Activated T-cell treated with anti-CD3 and anti-CD28 coated beads, Interleukin-2, amount 50 U/mL, for 24 hours (primary cell): Measurements from ENCODE around the gene FURIN.
"Not testable (repeated sequence)": the region's sequence is repeated elsewhere in the genome, so short reads cannot be mapped to it uniquely, and the experiment has no call there.

Experiments
- DNase-seq: peaks from one replicate; pipeline ENCODE4 v3.0.0-alpha.2; 2020
- H3K27ac Mint-ChIP-seq: 2 replicates; pipeline ENCODE4 v1.8.0; 2020; ENCODE audit warnings: mild to moderate bottlenecking, mixed read lengths
- H3K27me3 Mint-ChIP-seq: 2 replicates; pipeline ENCODE4 v1.8.0; 2020; ENCODE audit warnings: mixed read lengths
- H3K36me3 Mint-ChIP-seq: 2 replicates; pipeline ENCODE4 v1.8.0; 2020; ENCODE audit warnings: low read depth, mixed read lengths
- H3K4me1 Mint-ChIP-seq: 2 replicates; pipeline ENCODE4 v1.8.0; 2020; ENCODE audit warnings: low read depth, mixed read lengths
- H3K4me3 Mint-ChIP-seq: 2 replicates; pipeline ENCODE4 v1.8.0; 2020; ENCODE audit warnings: mild to moderate bottlenecking, moderate library complexity, mixed read lengths
- H3K9me3 Mint-ChIP-seq: 2 replicates; pipeline ENCODE4 v1.8.0; 2020; ENCODE audit warnings: mixed read lengths

FURIN gene

GRCh38 chr15:90871139-90871715 is 2.8 kb downstream of the FURIN start:
- Mint-ChIP-seq H3K4me3 (peak overlapping the region; percentile 88), H3K27me3 (no peaks in the 10 kb centered on the region), H3K27ac (peak overlapping the region; percentile 93), H3K36me3 (peaks cover 51% of the 10 kb centered on the region), H3K9me3 (no peaks in the 10 kb centered on the region), H3K4me1 (peaks cover 59% of the 10 kb centered on the region)
- no peak for DNase-seq

GRCh38 chr15:90871716-90872485 is 3.5 kb downstream of the FURIN start:
- no peaks in the 10 kb centered on the region for H3K9me3 Mint-ChIP-seq
- no peaks in the 10 kb centered on the region for H3K27me3 Mint-ChIP-seq
- H3K4me1 Mint-ChIP-seq: peaks cover 62% of the 10 kb centered on the region
- H3K36me3 Mint-ChIP-seq: peaks cover 58% of the 10 kb centered on the region
- DNase-seq: peak; percentile 74
- H3K4me3 Mint-ChIP-seq: peak overlapping the region; percentile 93
- peak overlapping the region; percentile 97 for H3K27ac Mint-ChIP-seq

- H3K27me3 Mint-ChIP-seq: no peaks in the 10 kb centered on the region
- H3K9me3 Mint-ChIP-seq: no peaks in the 10 kb centered on the region
- peaks cover 65% of the 10 kb centered on the region for H3K36me3 Mint-ChIP-seq
- H3K4me3 Mint-ChIP-seq: peak overlapping the region; percentile 93
- H3K4me1 Mint-ChIP-seq: peaks cover 60% of the 10 kb centered on the region
- peak overlapping the region; percentile 97 for H3K27ac Mint-ChIP-seq
- DNase-seq: peak; percentile 77
These were observed 4.2 kb downstream of the FURIN start for GRCh38 chr15:90872486-90873184.

- Mint-ChIP-seq H3K27me3 (no peaks in the 10 kb centered on the region), H3K36me3 (peaks cover 74% of the 10 kb centered on the region), H3K4me1 (peaks cover 54% of the 10 kb centered on the region), H3K9me3 (no peaks in the 10 kb centered on the region), H3K4me3 (peak overlapping the region; percentile 93), H3K27ac (peak overlapping the region; percentile 97)
- no peak for DNase-seq
These were observed 5.2 kb downstream of the FURIN start for GRCh38 chr15:90873488-90873997.

DNA sequence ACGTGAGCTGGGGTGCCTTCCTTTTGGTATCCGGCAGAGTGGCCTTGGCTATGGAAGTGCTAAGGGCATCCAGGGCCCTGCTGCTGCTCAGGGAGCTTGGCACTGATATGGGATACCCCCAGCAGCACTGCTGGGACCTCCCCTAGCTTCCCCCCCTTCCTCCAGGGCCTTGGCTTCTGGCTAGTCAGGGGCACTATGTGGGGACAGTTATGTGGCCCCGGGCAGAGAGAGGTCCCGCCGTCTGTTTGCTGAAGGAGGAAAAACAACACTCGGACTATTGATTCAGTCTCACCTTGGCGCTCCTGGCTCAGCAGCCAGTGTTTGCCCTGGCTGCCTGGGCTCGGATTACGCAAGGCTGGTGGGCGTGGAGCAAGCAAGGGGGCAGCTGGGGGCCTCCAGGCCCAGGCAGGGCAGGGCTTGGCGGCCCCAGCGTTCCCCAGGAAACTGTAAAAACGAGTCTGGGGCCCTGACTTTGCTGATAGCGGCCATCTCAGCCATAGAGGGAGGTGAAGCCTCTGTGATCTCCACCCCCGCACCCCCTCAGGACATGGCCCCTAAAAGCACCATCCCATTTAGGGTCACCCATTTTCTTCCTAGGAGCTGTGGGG is 5.7 kb downstream of the FURIN start:
- Mint-ChIP-seq H3K36me3 (peaks cover 80% of the 10 kb centered on the region), H3K27ac (peak overlapping the region; percentile 97), H3K4me3 (peak overlapping the region; percentile 93), H3K27me3 (no peaks in the 10 kb centered on the region), H3K9me3 (no peaks in the 10 kb centered on the region), H3K4me1 (peaks cover 48% of the 10 kb centered on the region)
- no peak for DNase-seq

GRCh38 chr15:90874986-90875385 is 6.6 kb downstream of the FURIN start:
- H3K36me3 Mint-ChIP-seq: peaks cover 87% of the 10 kb centered on the region
- H3K4me1 Mint-ChIP-seq: peaks cover 40% of the 10 kb centered on the region
- DNase-seq, H3K9me3 Mint-ChIP-seq, H3K27me3 Mint-ChIP-seq: not testable (repeated sequence)
- peak overlapping the region; percentile 62 for H3K4me3 Mint-ChIP-seq
- H3K27ac Mint-ChIP-seq: peak overlapping the region; percentile 84

DNA sequence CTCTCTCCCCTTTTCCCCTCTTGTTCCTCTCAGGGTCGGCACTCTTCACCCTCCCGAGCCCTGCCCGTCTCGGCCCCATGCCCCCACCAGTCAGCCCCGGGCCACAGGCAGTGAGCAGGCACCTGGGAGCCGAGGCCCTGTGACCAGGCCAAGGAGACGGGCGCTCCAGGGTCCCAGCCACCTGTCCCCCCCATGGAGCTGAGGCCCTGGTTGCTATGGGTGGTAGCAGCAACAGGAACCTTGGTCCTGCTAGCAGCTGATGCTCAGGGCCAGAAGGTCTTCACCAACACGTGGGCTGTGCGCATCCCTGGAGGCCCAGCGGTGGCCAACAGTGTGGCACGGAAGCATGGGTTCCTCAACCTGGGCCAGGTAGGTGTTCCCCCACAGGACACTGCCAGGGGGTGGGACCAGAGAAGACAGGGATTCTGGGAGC is 7.2 kb downstream of the FURIN start:
- H3K36me3 Mint-ChIP-seq: peaks cover 86% of the 10 kb centered on the region
- peak overlapping the region; percentile 84 for H3K27ac Mint-ChIP-seq

GRCh38 chr15:90876046-90876445 is 7.7 kb downstream of the FURIN start:
- H3K36me3 Mint-ChIP-seq: peaks cover 86% of the 10 kb centered on the region
- no peaks in the 10 kb centered on the region for H3K9me3 Mint-ChIP-seq
- peaks cover 30% of the 10 kb centered on the region for H3K4me1 Mint-ChIP-seq
- H3K4me3 Mint-ChIP-seq: no peak overlapping the region
- H3K27me3 Mint-ChIP-seq: no peaks in the 10 kb centered on the region
- no peak for DNase-seq
- peak overlapping the region; percentile 81 for H3K27ac Mint-ChIP-seq

More for the DNA sequence above, 7.2 kb downstream of the FURIN start:
- Mint-ChIP-seq H3K9me3 (no peaks in the 10 kb centered on the region), H3K4me1 (peaks cover 34% of the 10 kb centered on the region), H3K27me3 (no peaks in the 10 kb centered on the region), H3K4me3 (no peak overlapping the region)
- no peak for DNase-seq

GRCh38 chr15:90876512-90877170 is 8.3 kb downstream of the FURIN start:
- H3K9me3 Mint-ChIP-seq: no peaks in the 10 kb centered on the region
- no peak for DNase-seq
- peak overlapping the region; percentile 81 for H3K27ac Mint-ChIP-seq
- no peak overlapping the region for H3K4me3 Mint-ChIP-seq
- H3K27me3 Mint-ChIP-seq: no peaks in the 10 kb centered on the region
- H3K4me1 Mint-ChIP-seq: peaks cover 30% of the 10 kb centered on the region
- H3K36me3 Mint-ChIP-seq: peaks cover 92% of the 10 kb centered on the region

DNA sequence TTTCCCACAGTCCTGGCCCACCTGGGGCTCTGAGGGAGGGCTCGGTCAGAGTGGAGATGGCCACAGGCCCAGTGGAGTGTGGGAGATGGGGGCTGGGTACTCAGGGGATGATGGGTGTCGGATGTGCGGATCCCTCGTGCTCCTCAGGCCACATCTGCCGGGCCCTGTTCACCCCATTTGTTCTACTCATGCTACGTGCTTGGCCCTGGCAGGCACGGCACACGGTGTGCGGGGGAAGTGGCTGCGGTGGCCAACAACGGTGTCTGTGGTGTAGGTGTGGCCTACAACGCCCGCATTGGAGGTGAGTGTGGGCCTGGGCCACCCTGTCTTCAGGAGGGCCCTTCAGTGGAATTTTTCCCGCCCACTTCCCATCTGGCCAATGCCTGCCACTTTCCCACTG is 8.9 kb downstream of the FURIN start:
- Mint-ChIP-seq H3K4me3 (no peak overlapping the region), H3K27me3 (no peaks in the 10 kb centered on the region), H3K4me1 (peaks cover 30% of the 10 kb centered on the region), H3K9me3 (no peaks in the 10 kb centered on the region), H3K36me3 (peaks cover 96% of the 10 kb centered on the region), H3K27ac (peak overlapping the region; percentile 81)
- DNase-seq: no peak

DNA sequence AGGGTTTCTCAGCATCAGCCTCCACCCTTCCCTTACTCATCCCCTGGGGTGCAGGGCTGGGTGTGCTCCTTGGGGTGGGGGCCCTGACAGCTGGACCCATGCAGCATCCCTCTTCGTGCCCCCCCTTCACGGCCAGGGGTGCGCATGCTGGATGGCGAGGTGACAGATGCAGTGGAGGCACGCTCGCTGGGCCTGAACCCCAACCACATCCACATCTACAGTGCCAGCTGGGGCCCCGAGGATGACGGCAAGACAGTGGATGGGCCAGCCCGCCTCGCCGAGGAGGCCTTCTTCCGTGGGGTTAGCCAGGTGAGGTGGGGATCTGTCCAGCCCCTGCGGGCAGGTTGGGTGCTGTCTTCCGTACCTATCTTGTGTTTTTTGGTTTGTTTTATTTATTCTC is 9.6 kb downstream of the FURIN start:
- Mint-ChIP-seq H3K4me1 (peaks cover 26% of the 10 kb centered on the region), H3K27me3 (no peaks in the 10 kb centered on the region), H3K4me3 (no peak overlapping the region), H3K9me3 (no peaks in the 10 kb centered on the region), H3K27ac (peak overlapping the region; percentile 44), H3K36me3 (peaks cover 95% of the 10 kb centered on the region)
- no peak for DNase-seq

DNA sequence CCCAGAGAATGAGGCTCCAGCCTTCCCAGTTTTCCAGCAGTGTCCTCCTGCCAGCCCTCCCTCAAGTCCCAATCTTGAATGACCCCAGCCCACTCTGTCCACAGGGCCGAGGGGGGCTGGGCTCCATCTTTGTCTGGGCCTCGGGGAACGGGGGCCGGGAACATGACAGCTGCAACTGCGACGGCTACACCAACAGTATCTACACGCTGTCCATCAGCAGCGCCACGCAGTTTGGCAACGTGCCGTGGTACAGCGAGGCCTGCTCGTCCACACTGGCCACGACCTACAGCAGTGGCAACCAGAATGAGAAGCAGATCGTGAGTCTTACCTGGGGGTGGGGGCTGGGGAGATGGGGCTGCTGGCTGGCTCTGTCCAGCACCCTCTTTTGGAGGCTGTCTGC is 10.3 kb downstream of the FURIN start:
- Mint-ChIP-seq H3K27me3 (no peaks in the 10 kb centered on the region), H3K4me1 (peaks cover 24% of the 10 kb centered on the region), H3K36me3 (peaks cover 92% of the 10 kb centered on the region), H3K9me3 (no peaks in the 10 kb centered on the region), H3K4me3 (no peak overlapping the region), H3K27ac (peak overlapping the region; percentile 44)
- DNase-seq: no peak

DNA sequence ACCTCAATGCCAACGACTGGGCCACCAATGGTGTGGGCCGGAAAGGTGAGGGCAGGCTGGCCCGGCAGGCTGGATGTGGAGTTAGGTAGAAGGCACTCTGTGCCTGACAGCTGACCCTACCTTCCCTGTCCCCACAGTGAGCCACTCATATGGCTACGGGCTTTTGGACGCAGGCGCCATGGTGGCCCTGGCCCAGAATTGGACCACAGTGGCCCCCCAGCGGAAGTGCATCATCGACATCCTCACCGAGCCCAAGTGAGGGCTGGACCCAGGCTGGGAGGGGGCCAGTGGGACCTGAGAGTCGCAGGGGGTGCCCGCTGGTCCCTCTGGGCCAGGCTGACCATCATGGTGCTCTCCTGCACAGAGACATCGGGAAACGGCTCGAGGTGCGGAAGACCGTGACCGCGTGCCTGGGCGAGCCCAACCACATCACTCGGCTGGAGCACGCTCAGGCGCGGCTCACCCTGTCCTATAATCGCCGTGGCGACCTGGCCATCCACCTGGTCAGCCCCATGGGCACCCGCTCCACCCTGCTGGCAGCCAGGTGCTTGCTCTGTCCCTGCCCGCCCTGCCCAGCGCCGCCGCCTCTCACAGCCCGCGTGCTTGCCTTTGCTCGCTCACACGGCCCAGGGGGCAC is 11.5 kb downstream of the FURIN start:
- Mint-ChIP-seq H3K27me3 (no peaks in the 10 kb centered on the region), H3K4me3 (no peak overlapping the region), H3K36me3 (peaks cover 83% of the 10 kb centered on the region), H3K27ac (peak overlapping the region; percentile 40), H3K4me1 (peaks cover 13% of the 10 kb centered on the region), H3K9me3 (no peaks in the 10 kb centered on the region)
- DNase-seq: no peak
